ENCODE results near the gene RPEL1.
A peak's percentile ranks its signal among the peaks of the same experiment; 100 is the strongest.
"Not testable (repeated sequence)": the region's sequence is repeated elsewhere in the genome, so short reads cannot be mapped to it uniquely, and the experiment has no call there.

RPEL1 gene

GRCh38 chr10:103245587-103245986 lies at the start of gene RPEL1:
Gene RPEL1 (plus strand): TSS chr10:103245887. CDS start chr10:103245997, 110 bp downstream.
- not testable (repeated sequence) for H3K4me3 ChIP-seq, H3K27me3 ChIP-seq, H3K9me3 ChIP-seq, DNase-seq, H3K36me3 ChIP-seq, H3K27ac ChIP-seq
- intact Hi-C loops (cut with DNase I; ENCODE audit: low total_unique reads) = loop anchor here (2.0 to 10.0 kb wide), 4 partner anchors 51 to 511 kb away; partner anchors contain the start of genes CYP17A1 and NT5C2
- peaks cover 0 to 15% (median 9%) of the 10 kb centered on the region in 4 donors for H3K4me1 ChIP-seq

GRCh38 chr10:103196516-103196915 lies 49.2 kb upstream of the RPEL1 start:
- Histone ChIP-seq H3K4me1 (peaks cover 0 to 26% (median 16%) of the 10 kb centered on the region in 4 donors), H3K27ac (peak overlapping the region in 1 of 2 donors; percentile 45), H3K9me3 (no peaks in the 10 kb centered on the region), H3K36me3 (no peaks in the 10 kb centered on the region), H3K4me3 (no peak overlapping the region), H3K27me3 (no peaks in the 10 kb centered on the region)
- no peak for TF ChIP-seq CTCF (IDR thresholded peaks at IDR 0.05)
- no peak for DNase-seq
- intact Hi-C loops (cut with DNase I; ENCODE audit: low total_unique reads) = loop anchor here (10.0 kb wide), 3 partner anchors 48 to 122 kb away; partner anchors contain the start of gene RPEL1

GRCh38 chr10:103197174-103197573 lies 48.5 kb upstream of the RPEL1 start:
- Histone ChIP-seq H3K9me3 (no peaks in the 10 kb centered on the region), H3K4me1 (peaks cover 0 to 25% (median 13%) of the 10 kb centered on the region in 4 donors), H3K27ac (peak overlapping the region; percentile 43 to 45), H3K27me3 (no peaks in the 10 kb centered on the region), H3K36me3 (no peaks in the 10 kb centered on the region), H3K4me3 (no peak overlapping the region)
- TF ChIP-seq CTCF (IDR thresholded peaks at IDR 0.05) = no peak
- intact Hi-C loops (cut with DNase I; ENCODE audit: low total_unique reads) = loop anchor here (10.0 kb wide), 3 partner anchors 48 to 122 kb away; partner anchors contain the start of gene RPEL1
- peak; percentile 74 to 83 for DNase-seq

GRCh38 chr10:103197903-103198302 lies 47.8 kb upstream of the RPEL1 start:
- no peak for TF ChIP-seq CTCF (IDR thresholded peaks at IDR 0.05)
- no peak overlapping the region for H3K4me3 ChIP-seq
- intact Hi-C loops (cut with DNase I; ENCODE audit: low total_unique reads) = loop anchor here (10.0 kb wide), 3 partner anchors 47 to 123 kb away; partner anchors contain the start of gene RPEL1

GRCh38 chr10:103198648-103199047 lies 47.0 kb upstream of the RPEL1 start:
- no peaks in the 10 kb centered on the region for H3K27me3 ChIP-seq
- intact Hi-C loops (cut with DNase I; ENCODE audit: low total_unique reads) = loop anchor here (10.0 kb wide), 3 partner anchors 46 to 124 kb away; partner anchors contain the start of gene RPEL1
- TF ChIP-seq CTCF (IDR thresholded peaks at IDR 0.05) = no peak
- no peak for DNase-seq
- no peaks in the 10 kb centered on the region for H3K36me3 ChIP-seq
- H3K4me3 ChIP-seq = no peak overlapping the region
- no peaks in the 10 kb centered on the region for H3K9me3 ChIP-seq
- H3K27ac ChIP-seq = no peak overlapping the region
- H3K4me1 ChIP-seq = peaks cover 0 to 21% (median 10%) of the 10 kb centered on the region in 4 donors

More at GRCh38 chr10:103197903-103198302, 47.8 kb upstream of the RPEL1 start:
- peaks cover 0 to 25% (median 13%) of the 10 kb centered on the region in 4 donors for H3K4me1 ChIP-seq
- no peaks in the 10 kb centered on the region for H3K36me3 ChIP-seq
- H3K27me3 ChIP-seq = no peaks in the 10 kb centered on the region
- DNase-seq = no peak
- H3K27ac ChIP-seq = peak overlapping the region; percentile 43 to 45
- H3K9me3 ChIP-seq = no peaks in the 10 kb centered on the region

GRCh38 chr10:103199488-103199887 lies 46.2 kb upstream of the RPEL1 start:
- no peak for TF ChIP-seq CTCF (IDR thresholded peaks at IDR 0.05)
- H3K36me3 ChIP-seq = no peaks in the 10 kb centered on the region
- H3K27ac ChIP-seq = no peak overlapping the region
- intact Hi-C loops (cut with DNase I; ENCODE audit: low total_unique reads) = loop anchor here (10.0 kb wide), 3 partner anchors 45 to 125 kb away; partner anchors contain the start of gene RPEL1
- H3K9me3 ChIP-seq = no peaks in the 10 kb centered on the region
- no peaks in the 10 kb centered on the region for H3K27me3 ChIP-seq
- peaks cover 0 to 13% (median 6%) of the 10 kb centered on the region in 4 donors for H3K4me1 ChIP-seq
- no peak for DNase-seq
- H3K4me3 ChIP-seq = no peak overlapping the region
